DOHH2 (cell line): Measurements from ENCODE around the gene IRF2BP2.

ENCODE experiments used
- H3F3A ChIP-seq: fragments of 200-600 bp; sonication (generic), shearing (Covaris generic); 2 replicates; pipeline ENCODE4 v1.6.0; 2016; ENCODE audit warnings: antibody characterized with exemption, mild to moderate bottlenecking; ENCODE audit not compliant: control insufficient read depth, insufficient read depth
- H3K27ac ChIP-seq: fragments of 200-600 bp; sonication (generic); 2 replicates; pipeline ENCODE4 v1.5.1; 2014; ENCODE audit warnings: low read depth, mild to moderate bottlenecking, low read length, moderate library complexity
- H3K27me3 ChIP-seq: fragments of 200-600 bp; sonication (generic); 2 replicates; pipeline ENCODE4 v1.6.1; 2014; ENCODE audit warnings: mild to moderate bottlenecking, low read length, mixed read lengths; ENCODE audit not compliant: control insufficient read depth
- H3K36me3 ChIP-seq: fragments of 200-600 bp; sonication (generic); 2 replicates; pipeline ENCODE4 v1.6.1; 2014; ENCODE audit warnings: mild to moderate bottlenecking, low read length, moderate library complexity, mixed read lengths; ENCODE audit not compliant: control insufficient read depth
- H3K4me1 ChIP-seq: fragments of 200-600 bp; sonication (generic); 2 replicates; pipeline ENCODE4 v1.6.1; 2014; ENCODE audit warnings: mild to moderate bottlenecking, low read length, mixed read lengths; ENCODE audit not compliant: control insufficient read depth
- H3K4me2 ChIP-seq: fragments of 200-600 bp; sonication (generic); 2 replicates; pipeline ENCODE4 v1.6.0; 2014; ENCODE audit warnings: mild to moderate bottlenecking, low read length, moderate library complexity
- H3K4me3 ChIP-seq: fragments of 200-600 bp; sonication (generic); 2 replicates; pipeline ENCODE4 v1.5.1; 2014; ENCODE audit warnings: mild to moderate bottlenecking, low read length, mixed read lengths
- H3K79me2 ChIP-seq: fragments of 200-600 bp; sonication (generic); 2 replicates; pipeline ENCODE4 v1.6.1; 2014; ENCODE audit warnings: mild to moderate bottlenecking, low read length, mixed read lengths; ENCODE audit not compliant: control insufficient read depth
- H3K9me2 ChIP-seq: fragments of 200-600 bp; sonication (generic); replicated peaks from 2 replicates; pipeline ENCODE4 v1.6.1; 2014; ENCODE audit warnings: mild to moderate bottlenecking, low read length, mixed read lengths; ENCODE audit not compliant: control insufficient read depth
- H3K9me3 ChIP-seq: fragments of 200-600 bp; sonication (generic); 2 replicates; pipeline ENCODE4 v1.6.1; 2014; ENCODE audit warnings: antibody characterized with exemption, low read length, mixed read lengths; ENCODE audit not compliant: control insufficient read depth, insufficient read depth
- H4K20me1 ChIP-seq: fragments of 200-600 bp; sonication (generic); 2 replicates; pipeline ENCODE4 v1.6.0; 2014; ENCODE audit warnings: low read depth, mild to moderate bottlenecking, antibody characterized with exemption, low read length, moderate library complexity; ENCODE audit not compliant: control insufficient read depth, insufficient read depth
- EZH2phosphoT487 ChIP-seq: fragments of 200-600 bp; sonication (generic); IDR thresholded peaks from 2 replicates; pipeline ENCODE4 v1.6.1; 2017; ENCODE audit warnings: borderline replicate concordance, mild to moderate bottlenecking, antibody characterized with exemption, low read length, moderate library complexity, mixed read lengths
- TF ChIP-seq, protein P1 (sequence below): fragments of 200-600 bp; sonication (generic); IDR thresholded peaks from one replicate; pipeline ENCODE4 v1.5.1; 2014; ENCODE audit warnings: antibody characterized with exemption, mild to moderate bottlenecking, low read depth, low read length; ENCODE audit not compliant: poor library complexity, severe bottlenecking

IRF2BP2 gene

DNA sequence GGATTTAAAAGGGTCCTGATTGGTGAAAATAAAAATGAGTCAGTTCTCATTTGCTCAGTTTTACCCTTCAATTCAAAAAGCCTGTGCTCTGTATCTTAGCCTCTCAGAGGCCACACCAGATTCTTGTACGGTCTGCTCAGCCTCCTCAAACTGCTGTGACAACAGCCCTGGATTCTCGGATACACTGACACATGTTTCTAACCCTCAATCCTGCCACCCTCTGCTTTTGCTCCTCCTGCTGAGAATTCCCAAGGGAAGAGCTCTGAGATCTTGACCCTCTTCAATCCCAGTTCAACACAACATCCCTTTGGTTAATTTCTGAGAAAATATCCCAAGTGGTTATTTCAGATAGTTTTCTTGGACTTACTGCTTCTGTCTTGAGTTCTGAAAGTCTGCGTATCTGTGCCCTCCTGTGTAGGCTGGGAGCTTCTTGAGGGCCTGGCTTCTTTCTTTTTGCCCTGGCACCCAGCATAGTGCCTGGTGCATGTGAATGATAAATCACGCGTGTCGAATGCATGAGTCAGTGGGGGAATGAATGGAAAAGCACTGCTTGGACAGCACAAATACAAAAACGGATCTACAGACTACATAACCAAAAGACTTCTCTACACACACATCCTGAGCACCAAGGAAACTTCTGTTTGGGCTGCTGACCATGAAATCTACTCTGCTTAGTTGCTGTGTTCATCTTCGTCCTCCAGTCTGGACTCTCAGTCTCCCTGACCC, 24.5 kb downstream of the IRF2BP2 start:
- H3K27ac ChIP-seq: no peak overlapping the region
- H3K9me2 ChIP-seq: no peaks in the 10 kb centered on the region
- H3K36me3 ChIP-seq: no peaks in the 10 kb centered on the region
- no peak overlapping the region for H3K4me2 ChIP-seq
- peaks cover 3% of the 10 kb centered on the region; the same call in 1 of the 2 replicates for H3K27me3 ChIP-seq
- H3F3A ChIP-seq: no peaks in the 10 kb centered on the region
- no peaks in the 10 kb centered on the region for H3K9me3 ChIP-seq
- no peaks in the 10 kb centered on the region for H3K4me1 ChIP-seq
- TF ChIP-seq EZH2phosphoT487: no peak
- H3K79me2 ChIP-seq: no peaks in the 10 kb centered on the region
- no peaks in the 10 kb centered on the region for H4K20me1 ChIP-seq
- no peak overlapping the region for H3K4me3 ChIP-seq

DNA sequence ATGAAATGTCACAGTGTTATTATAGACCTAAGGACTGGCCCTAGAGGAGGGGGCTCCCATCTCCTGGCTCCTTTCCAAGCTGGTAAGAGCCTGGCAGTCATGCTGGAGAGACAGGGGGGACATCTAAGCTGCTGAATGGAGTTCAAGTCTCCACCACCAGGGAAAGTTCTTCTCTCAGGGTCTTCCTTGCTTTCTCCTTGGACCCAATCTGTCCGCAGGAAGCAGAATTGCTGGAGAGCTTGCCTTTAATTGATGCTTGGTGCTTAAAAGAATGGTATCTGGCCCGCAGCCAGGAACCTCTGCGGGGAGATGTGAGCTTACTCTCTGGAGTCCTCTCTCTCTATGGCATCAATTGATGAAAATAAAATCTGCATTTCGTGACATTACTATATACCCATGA, 25.1 kb downstream of the IRF2BP2 start:
- Histone ChIP-seq H3K9me2 (no peaks in the 10 kb centered on the region), H3F3A (no peaks in the 10 kb centered on the region), H3K9me3 (no peaks in the 10 kb centered on the region), H3K4me1 (no peaks in the 10 kb centered on the region), H3K27ac (no peak overlapping the region), H3K79me2 (no peaks in the 10 kb centered on the region), H3K27me3 (peaks cover 3% of the 10 kb centered on the region; the same call in 1 of the 2 replicates), H3K36me3 (no peaks in the 10 kb centered on the region), H3K4me2 (no peak overlapping the region), H4K20me1 (no peaks in the 10 kb centered on the region), H3K4me3 (no peak overlapping the region)
- TF ChIP-seq, protein P1, sequence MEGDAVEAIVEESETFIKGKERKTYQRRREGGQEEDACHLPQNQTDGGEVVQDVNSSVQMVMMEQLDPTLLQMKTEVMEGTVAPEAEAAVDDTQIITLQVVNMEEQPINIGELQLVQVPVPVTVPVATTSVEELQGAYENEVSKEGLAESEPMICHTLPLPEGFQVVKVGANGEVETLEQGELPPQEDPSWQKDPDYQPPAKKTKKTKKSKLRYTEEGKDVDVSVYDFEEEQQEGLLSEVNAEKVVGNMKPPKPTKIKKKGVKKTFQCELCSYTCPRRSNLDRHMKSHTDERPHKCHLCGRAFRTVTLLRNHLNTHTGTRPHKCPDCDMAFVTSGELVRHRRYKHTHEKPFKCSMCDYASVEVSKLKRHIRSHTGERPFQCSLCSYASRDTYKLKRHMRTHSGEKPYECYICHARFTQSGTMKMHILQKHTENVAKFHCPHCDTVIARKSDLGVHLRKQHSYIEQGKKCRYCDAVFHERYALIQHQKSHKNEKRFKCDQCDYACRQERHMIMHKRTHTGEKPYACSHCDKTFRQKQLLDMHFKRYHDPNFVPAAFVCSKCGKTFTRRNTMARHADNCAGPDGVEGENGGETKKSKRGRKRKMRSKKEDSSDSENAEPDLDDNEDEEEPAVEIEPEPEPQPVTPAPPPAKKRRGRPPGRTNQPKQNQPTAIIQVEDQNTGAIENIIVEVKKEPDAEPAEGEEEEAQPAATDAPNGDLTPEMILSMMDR: no peak
- no peak for TF ChIP-seq EZH2phosphoT487

DNA sequence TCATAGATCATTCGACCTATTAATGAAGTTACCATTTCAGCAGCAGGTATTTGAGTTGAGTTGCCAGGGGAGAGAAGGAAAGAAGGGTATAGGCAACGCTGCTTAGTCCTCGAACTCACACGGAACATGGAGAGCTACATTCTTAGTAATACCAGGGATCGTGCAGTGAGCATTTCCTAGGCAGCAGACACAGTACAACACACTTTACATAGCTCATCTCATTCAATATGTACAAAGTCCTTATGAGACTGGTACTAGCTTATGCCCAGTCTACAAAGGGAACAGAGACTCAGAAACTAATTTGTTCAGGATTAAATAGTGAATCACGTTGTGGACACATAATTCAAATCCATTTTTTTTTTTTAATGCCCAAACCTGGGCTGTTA, 25.6 kb downstream of the IRF2BP2 start:
- Histone ChIP-seq H3K27me3 (peaks cover 3% of the 10 kb centered on the region; the same call in 1 of the 2 replicates), H3K9me3 (no peaks in the 10 kb centered on the region), H3K36me3 (no peaks in the 10 kb centered on the region), H3K4me3 (no peak overlapping the region), H3K79me2 (no peaks in the 10 kb centered on the region), H3K4me2 (no peak overlapping the region), H3F3A (no peaks in the 10 kb centered on the region), H3K27ac (no peak overlapping the region), H4K20me1 (no peaks in the 10 kb centered on the region), H3K4me1 (no peaks in the 10 kb centered on the region), H3K9me2 (no peaks in the 10 kb centered on the region)
- no peak for TF ChIP-seq EZH2phosphoT487
- TF ChIP-seq, protein P1: no peak

DNA sequence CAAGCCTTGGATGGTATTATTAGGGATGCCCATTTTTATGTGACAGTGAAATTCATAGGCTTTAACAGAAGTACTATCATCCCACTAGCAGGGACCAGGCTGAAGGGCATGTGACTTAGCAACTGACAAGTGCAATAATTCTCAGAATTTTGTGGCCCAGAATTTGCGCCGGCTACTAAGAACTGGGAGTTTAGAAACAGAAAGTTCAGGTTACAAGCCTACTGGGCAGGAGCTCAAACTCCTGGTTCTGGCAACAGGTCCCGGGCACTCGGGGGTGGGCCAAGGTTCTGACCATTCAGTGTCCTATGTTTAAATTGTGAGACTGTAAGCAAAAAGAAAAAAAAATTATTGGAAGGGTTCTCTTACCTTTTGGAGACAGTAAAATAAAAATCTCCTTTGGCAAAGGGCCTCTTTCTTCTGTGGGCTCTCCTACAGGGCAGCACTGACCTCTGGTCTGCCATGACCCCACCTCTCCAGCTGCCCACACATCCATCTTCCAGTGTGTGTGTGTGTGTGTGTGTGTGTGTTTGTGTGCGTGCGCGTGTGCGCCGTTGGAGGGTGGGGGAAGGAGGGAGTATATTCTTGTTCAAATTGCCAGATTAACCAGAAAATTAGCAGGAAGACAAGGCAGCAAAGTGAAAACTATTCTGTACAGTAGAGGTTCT, 26.1 kb downstream of the IRF2BP2 start:
- H3K4me1 ChIP-seq: no peaks in the 10 kb centered on the region
- no peaks in the 10 kb centered on the region for H3K9me2 ChIP-seq
- TF ChIP-seq, protein P1: no peak
- no peak for TF ChIP-seq EZH2phosphoT487

More for the DNA sequence above, 26.1 kb downstream of the IRF2BP2 start:
- H3K9me3 ChIP-seq: no peaks in the 10 kb centered on the region
- H3K4me3 ChIP-seq: no peak overlapping the region
- H3K27ac ChIP-seq: no peak overlapping the region
- peaks cover 3% of the 10 kb centered on the region; the same call in 1 of the 2 replicates for H3K27me3 ChIP-seq
- H3F3A ChIP-seq: no peaks in the 10 kb centered on the region
- no peaks in the 10 kb centered on the region for H3K36me3 ChIP-seq
- H3K4me2 ChIP-seq: no peak overlapping the region
- H3K79me2 ChIP-seq: no peaks in the 10 kb centered on the region
- H4K20me1 ChIP-seq: no peaks in the 10 kb centered on the region
